Neural progenitor cell (in vitro differentiated cells): Measurements from ENCODE around the gene SSBP3. TPM values are rescaled to one million over a fixed set of nuclear protein-coding genes. Genes with fewer than 3 reads are reported as not detected.

Source experiments
- DNase-seq: peaks from one replicate; pipeline ENCODE4 v3.0.0-alpha.2; 2016; ENCODE audit warnings: low spot score
- H2AFZ ChIP-seq: fragments of 200-600 bp; sonication (generic); replicated peaks from 2 replicates; pipeline ENCODE4 v1.6.1; 2016; ENCODE audit warnings: antibody characterized with exemption
- H3F3A ChIP-seq: fragments of 200-600 bp; sonication (generic); 2 replicates; pipeline ENCODE4 v1.6.1; 2016; ENCODE audit warnings: antibody characterized with exemption, low read depth
- H3K27ac ChIP-seq: fragments of 200-600 bp; sonication (generic); 2 replicates; pipeline ENCODE4 v1.5.1; 2016; ENCODE audit warnings: mild to moderate bottlenecking
- H3K27me3 ChIP-seq: fragments of 200-600 bp; sonication (generic); 2 replicates; pipeline ENCODE4 v1.6.1; 2016; ENCODE audit warnings: mild to moderate bottlenecking, moderate library complexity
- H3K36me3 ChIP-seq: fragments of 200-600 bp; sonication (generic); 2 replicates; pipeline ENCODE4 v1.5.1; 2016
- H3K4me1 ChIP-seq: fragments of 200-600 bp; sonication (generic); 2 replicates; pipeline ENCODE4 v1.6.1; 2016; ENCODE audit warnings: mixed run types
- H3K4me2 ChIP-seq: fragments of 200-600 bp; sonication (generic); 2 replicates; pipeline ENCODE4 v1.6.1; 2016
- H3K4me3 ChIP-seq: fragments of 200-600 bp; sonication (generic); 2 replicates; pipeline ENCODE4 v1.5.1; 2016
- H3K79me2 ChIP-seq: fragments of 200-600 bp; sonication (generic); 2 replicates; pipeline ENCODE4 v1.6.1; 2016; ENCODE audit warnings: low read depth
- H3K9ac ChIP-seq: fragments of 200-600 bp; sonication (generic); 2 replicates; pipeline ENCODE4 v1.6.1; 2016
- H3K9me3 ChIP-seq: fragments of 200-600 bp; sonication (generic); 2 replicates; pipeline ENCODE4 v1.5.1; 2016; ENCODE audit warnings: low read depth
- H4K20me1 ChIP-seq: fragments of 200-600 bp; sonication (generic); 2 replicates; pipeline ENCODE4 v1.6.1; 2016; ENCODE audit warnings: low read depth
- H3K27ac Mint-ChIP-seq: 3 replicates; pipeline ENCODE4 v1.8.0; 2021; ENCODE audit warnings: mixed read lengths
- H3K27me3 Mint-ChIP-seq: 2 replicates; pipeline ENCODE4 v1.8.0; 2022; ENCODE audit warnings: low read depth, mild to moderate bottlenecking, inconsistent platforms, moderate library complexity, mixed read lengths; ENCODE audit not compliant: insufficient read depth
- H3K36me3 Mint-ChIP-seq: 3 replicates; pipeline ENCODE4 v1.8.0; 2021; ENCODE audit warnings: mixed read lengths
- H3K4me1 Mint-ChIP-seq: 3 replicates; pipeline ENCODE4 v1.8.0; 2021; ENCODE audit warnings: mixed read lengths
- H3K4me3 Mint-ChIP-seq: 3 replicates; pipeline ENCODE4 v1.8.0; 2021; ENCODE audit warnings: mild to moderate bottlenecking, moderate library complexity, mixed read lengths
- H3K9me3 Mint-ChIP-seq: 3 replicates; pipeline ENCODE4 v1.8.0; 2020; ENCODE audit warnings: mixed read lengths
- CTCF ChIP-seq: fragments of 200-600 bp; sonication (generic); IDR thresholded peaks from 2 replicates; pipeline ENCODE4 v1.5.1; 2017; ENCODE audit warnings: antibody characterized with exemption, mild to moderate bottlenecking
- EZH2 ChIP-seq: fragments of 200-600 bp; sonication (generic); IDR thresholded peaks from 2 replicates; pipeline ENCODE4 v1.6.1; 2017; ENCODE audit warnings: antibody characterized with exemption, mild to moderate bottlenecking, moderate library complexity
- EZH2phosphoT487 ChIP-seq: fragments of 200-600 bp; sonication (generic); IDR thresholded peaks from 2 replicates; pipeline ENCODE4 v1.6.1; 2017; ENCODE audit warnings: antibody characterized with exemption
- total RNA-seq: library from RNA; depleted of rRNA; stranded (reverse); fragments of >200 nt; gene quantifications from 2 replicates; pipeline ENCODE4 v1.2.3, GENCODE V29; 2015; ENCODE audit warnings: low replicate concordance

Gene SSBP3
- total RNA-seq, 1 donor from 2014 or later, result 53.0 TPM

GRCh38 chr1:54372978-54373377, 33.2 kb downstream of the SSBP3 start:
- H3F3A ChIP-seq, result peaks cover 9% of the 10 kb centered on the region
- peaks cover 44% of the 10 kb centered on the region for H3K36me3 Mint-ChIP-seq
- H3K4me1 Mint-ChIP-seq, result peaks cover 71% of the 10 kb centered on the region
- H3K4me1 ChIP-seq, result peaks cover 42% of the 10 kb centered on the region
- no peak overlapping the region for H2AFZ ChIP-seq
- H4K20me1 ChIP-seq, result peaks cover 100% of the 10 kb centered on the region
- H3K4me3 Mint-ChIP-seq, result no peak overlapping the region
- peaks cover 100% of the 10 kb centered on the region for H3K79me2 ChIP-seq
- no peaks in the 10 kb centered on the region for H3K27me3 ChIP-seq
- DNase-seq, result no peak
- no peaks in the 10 kb centered on the region for H3K9me3 ChIP-seq
- no peak overlapping the region for H3K27ac Mint-ChIP-seq
- no peak overlapping the region for H3K9ac ChIP-seq
- H3K27me3 Mint-ChIP-seq, result no peaks in the 10 kb centered on the region
- no peak overlapping the region for H3K4me3 ChIP-seq
- H3K4me2 ChIP-seq, result no peak overlapping the region
- H3K36me3 ChIP-seq, result no peaks in the 10 kb centered on the region
- H3K9me3 Mint-ChIP-seq, result no peaks in the 10 kb centered on the region
- H3K27ac ChIP-seq, result no peak overlapping the region
- TF ChIP-seq EZH2phosphoT487 (no peak), EZH2 (no peak), CTCF (no peak)

- H3K27me3 ChIP-seq, result no peaks in the 10 kb centered on the region
- Mint-ChIP-seq H3K4me1 (peaks cover 61% of the 10 kb centered on the region), H3K4me3 (no peak overlapping the region), H3K9me3 (no peaks in the 10 kb centered on the region), H3K36me3 (peaks cover 44% of the 10 kb centered on the region), H3K27me3 (no peaks in the 10 kb centered on the region), H3K27ac (no peak overlapping the region)
- peaks cover 100% of the 10 kb centered on the region for H4K20me1 ChIP-seq
- H3K27ac ChIP-seq, result no peak overlapping the region
- no peaks in the 10 kb centered on the region for H3K36me3 ChIP-seq
- H3K9ac ChIP-seq, result no peak overlapping the region
- H3K4me3 ChIP-seq, result no peak overlapping the region
- H3K4me2 ChIP-seq, result no peak overlapping the region
- H3K4me1 ChIP-seq, result peaks cover 35% of the 10 kb centered on the region
- H3K9me3 ChIP-seq, result no peaks in the 10 kb centered on the region
- no peaks in the 10 kb centered on the region for H3F3A ChIP-seq
- H3K79me2 ChIP-seq, result peaks cover 100% of the 10 kb centered on the region
- TF ChIP-seq EZH2, result no peak
- TF ChIP-seq EZH2phosphoT487, result no peak
- no peak for TF ChIP-seq CTCF
- no peak for DNase-seq
- H2AFZ ChIP-seq, result no peak overlapping the region
These were observed 34.3 kb downstream of the SSBP3 start for GRCh38 chr1:54371942-54372275.

- Histone ChIP-seq H3K27ac (no peak overlapping the region), H4K20me1 (peaks cover 100% of the 10 kb centered on the region), H3F3A (no peaks in the 10 kb centered on the region), H3K36me3 (no peaks in the 10 kb centered on the region), H2AFZ (no peak overlapping the region), H3K4me2 (no peak overlapping the region), H3K9me3 (no peaks in the 10 kb centered on the region), H3K4me3 (no peak overlapping the region), H3K27me3 (no peaks in the 10 kb centered on the region), H3K4me1 (peaks cover 29% of the 10 kb centered on the region), H3K79me2 (peaks cover 100% of the 10 kb centered on the region), H3K9ac (no peak overlapping the region)
- no peaks in the 10 kb centered on the region for H3K9me3 Mint-ChIP-seq
- no peak for DNase-seq
- H3K27ac Mint-ChIP-seq, result peak overlapping the region; percentile 51
- TF ChIP-seq EZH2, result no peak
- H3K27me3 Mint-ChIP-seq, result peaks cover 2% of the 10 kb centered on the region
- H3K4me1 Mint-ChIP-seq, result peaks cover 55% of the 10 kb centered on the region
- no peak overlapping the region for H3K4me3 Mint-ChIP-seq
- peaks cover 44% of the 10 kb centered on the region for H3K36me3 Mint-ChIP-seq
These were observed 34.9 kb downstream of the SSBP3 start for GRCh38 chr1:54371038-54371941.
